Measurements from ENCODE around the gene CD1E.

GRCh38 chr1:158323866-158324265 is 29.8 kb upstream of the CD1E start:
- no peak for TF ChIP-seq REST (tag by site-specific recombination; IDR thresholded peaks at IDR 0.05)
- TF ChIP-seq ZNF624 (tag by site-specific recombination; IDR thresholded peaks at IDR 0.05), result no peak
- no peak for TF ChIP-seq ZNF302 (tag by site-specific recombination; IDR thresholded peaks at IDR 0.05; ENCODE audit: low read depth)
- TF ChIP-seq MZF1 (tag by site-specific recombination; IDR thresholded peaks at IDR 0.05; ENCODE audit: borderline replicate concordance), result no peak
- no peak for TF ChIP-seq ELK4 (IDR thresholded peaks at IDR 0.05; ENCODE audit: borderline replicate concordance, low read depth, low read length)
- TF ChIP-seq CTCF (tag by site-specific recombination; IDR thresholded peaks at IDR 0.05), result no peak
- no peak for TF ChIP-seq ZNF138 (tag by site-specific recombination; IDR thresholded peaks at IDR 0.05; ENCODE audit: borderline replicate concordance)
